CD8-positive, alpha-beta memory T cell (primary cell): Measurements from ENCODE around the gene TNKS1BP1. TPM values are rescaled to one million over a fixed set of nuclear protein-coding genes. Genes with fewer than 3 reads are reported as not detected.

Experiments used
- CTCF ChIA-PET: fragments of 350-600 bp; sonication (Branson Sonifier 250); formaldehyde crosslinking; loops from one replicate; lab custom pipeline; 2021; ENCODE audit warnings: antibody characterized with exemption; lab: Charles Lee
- POLR2A ChIA-PET: fragments of 350-600 bp; sonication (Branson Sonifier 250); formaldehyde crosslinking; loops from one replicate; lab custom pipeline; 2021; ENCODE audit warnings: antibody characterized with exemption; lab: Charles Lee
- DNase-seq, 5 donors: peaks; one replicate each; pipeline versions ENCODE4 v3.0.0 to v3.0.0-alpha.2; 2020 to 2022; ENCODE audit warnings: mixed read lengths in 1 of 5
- H3K27ac ChIP-seq: one replicate; pipeline ENCODE4 v1.7.0; 2013; ENCODE audit warnings: low read depth, mild to moderate bottlenecking, low read length, moderate library complexity
- H3K27me3 ChIP-seq: 2 replicates; pipeline ENCODE4 v1.7.0; 2013; ENCODE audit warnings: low read length, mild to moderate bottlenecking; ENCODE audit not compliant: insufficient read depth, poor library complexity, severe bottlenecking
- H3K36me3 ChIP-seq: 2 replicates; pipeline ENCODE4 v1.7.0; 2013; ENCODE audit warnings: mild to moderate bottlenecking, low read length, moderate library complexity; ENCODE audit not compliant: insufficient read depth
- H3K4me1 ChIP-seq: 2 replicates; pipeline ENCODE4 v1.7.0; 2013; ENCODE audit warnings: mild to moderate bottlenecking, low read length, moderate library complexity; ENCODE audit not compliant: insufficient read depth
- H3K4me3 ChIP-seq: 2 replicates; pipeline ENCODE4 v1.7.0; 2013; ENCODE audit warnings: mild to moderate bottlenecking, low read length
- H3K9me3 ChIP-seq: 2 replicates; pipeline ENCODE4 v1.7.0; 2013; ENCODE audit warnings: mild to moderate bottlenecking, low read length
- H3K27ac Mint-ChIP-seq, 8 donors: one replicate each; pipeline ENCODE4 v1.8.0; 2020 to 2021; ENCODE audit warnings: mixed read lengths in 8 of 8, mild to moderate bottlenecking in 6 of 8, inconsistent platforms in 3 of 8, moderate library complexity in 3 of 8
- H3K27me3 Mint-ChIP-seq, 2 donors: one replicate each; pipeline ENCODE4 v1.8.0; 2020 to 2021; ENCODE audit warnings: mixed read lengths in 2 of 2, mild to moderate bottlenecking in 1 of 2, moderate library complexity in 1 of 2
- H3K36me3 Mint-ChIP-seq, 3 donors: one replicate each; pipeline ENCODE4 v1.8.0; 2020 to 2021; ENCODE audit warnings: mixed read lengths in 3 of 3, inconsistent platforms in 1 of 3, mild to moderate bottlenecking in 1 of 3
- H3K4me1 Mint-ChIP-seq, 3 donors: one replicate each; pipeline ENCODE4 v1.8.0; 2020 to 2021; ENCODE audit warnings: mixed read lengths in 3 of 3, inconsistent platforms in 1 of 3, mild to moderate bottlenecking in 1 of 3
- H3K4me3 Mint-ChIP-seq, 7 donors: one replicate each; pipeline ENCODE4 v1.8.0; 2020 to 2021; ENCODE audit warnings: mixed read lengths in 7 of 7, mild to moderate bottlenecking in 6 of 7, moderate library complexity in 4 of 7, inconsistent platforms in 2 of 7
- H3K9me3 Mint-ChIP-seq, 5 donors: one replicate each; pipeline ENCODE4 v1.8.0; 2020 to 2022; ENCODE audit warnings: mixed read lengths in 5 of 5, mild to moderate bottlenecking in 3 of 5, moderate library complexity in 2 of 5, inconsistent platforms in 1 of 5
- polyA plus RNA-seq: library from polyadenylated mRNA; unstranded; fragments of 300-500 nt; fragmentation: Illumina TruSeq; gene quantifications from one replicate; pipeline ENCODE4 v1.2.3, GENCODE V29; 2021
- total RNA-seq, 2 experiments: library from RNA; stranded (reverse); gene quantifications; one replicate each; pipeline ENCODE4 v1.2.3, GENCODE V29; 2021

Gene TNKS1BP1
- total and polyA plus RNA-seq, 3 experiments from 2014 or later: 3.0 to 9.6 (median 8.7) TPM

DNA sequence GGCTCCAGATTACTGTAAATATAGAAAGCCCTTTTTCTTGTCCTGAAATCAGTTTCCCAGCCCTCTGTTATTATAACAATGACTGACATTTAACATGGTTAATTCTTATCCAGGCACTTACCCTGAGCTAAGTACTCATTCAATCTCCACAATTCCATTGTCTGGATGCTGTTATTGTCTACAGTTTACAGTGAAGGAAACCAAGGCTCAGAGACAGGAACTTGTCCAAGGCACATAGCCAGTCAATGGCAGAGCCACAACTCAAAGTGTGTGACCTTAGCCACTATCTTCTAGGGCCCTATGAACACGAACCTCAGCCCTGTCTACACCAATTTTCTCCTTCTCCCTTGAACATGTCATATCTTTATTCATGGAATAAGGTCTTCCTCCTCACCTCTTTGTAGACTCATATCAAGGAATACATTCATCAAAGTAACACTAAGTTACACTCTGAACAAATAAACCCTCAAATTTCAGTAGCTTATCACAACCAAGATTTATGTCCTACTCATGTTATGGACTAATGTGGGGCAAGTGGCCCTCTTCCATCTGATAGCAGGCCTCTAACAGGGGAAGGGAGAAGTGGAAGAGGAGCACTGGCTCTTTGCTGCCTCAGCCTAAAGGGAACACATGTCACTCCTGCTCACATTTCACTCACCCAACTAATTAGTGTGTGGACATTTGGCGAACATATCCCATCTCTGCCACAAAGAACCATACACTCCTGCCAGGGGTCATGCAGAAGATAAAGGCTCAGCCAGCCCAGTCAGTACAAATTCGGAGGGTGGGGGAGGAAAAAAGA is 48.4 kb downstream of the TNKS1BP1 start:
- H3K4me3 ChIP-seq: no peak overlapping the region
- H3K4me1 Mint-ChIP-seq: peaks cover 4% of the 10 kb centered on the region in 3 donors
- no peak overlapping the region for H3K27ac Mint-ChIP-seq
- ChIA-PET CTCF (no interaction called here), POLR2A (no interaction called here)
- no peak overlapping the region for H3K4me3 Mint-ChIP-seq
- no peak overlapping the region for H3K27ac ChIP-seq
- H3K4me1 ChIP-seq: no peaks in the 10 kb centered on the region
- no peak for DNase-seq
- H3K27me3 ChIP-seq: no peaks in the 10 kb centered on the region
- H3K36me3 Mint-ChIP-seq: peaks cover 0 to 4% (median 0%) of the 10 kb centered on the region in 3 donors
- H3K9me3 ChIP-seq: no peaks in the 10 kb centered on the region
- H3K36me3 ChIP-seq: no peaks in the 10 kb centered on the region
- H3K27me3 Mint-ChIP-seq: peaks cover 12 to 47% of the 10 kb centered on the region in 2 donors
- peaks cover 3 to 11% (median 7%) of the 10 kb centered on the region in 5 donors for H3K9me3 Mint-ChIP-seq

DNA sequence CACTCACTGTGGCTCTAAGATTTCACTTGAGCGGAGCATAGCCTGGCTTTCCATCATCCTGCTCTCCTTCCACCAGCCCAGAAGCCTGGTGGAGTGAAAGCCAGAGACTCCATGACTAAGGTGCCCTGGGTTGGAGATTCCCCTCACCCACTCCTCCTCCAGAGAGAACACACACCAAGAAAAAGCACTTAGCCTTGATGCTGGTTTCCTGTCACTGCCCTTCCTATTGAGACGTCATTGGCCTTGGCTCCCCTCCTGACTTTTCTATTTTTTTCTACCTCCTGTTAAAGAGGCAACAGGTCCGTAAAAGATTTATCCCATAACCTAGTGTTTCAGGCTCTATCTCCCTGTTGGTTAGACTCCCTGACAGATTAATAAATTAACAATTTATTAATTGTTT is 49.2 kb downstream of the TNKS1BP1 start:
- DNase-seq: no peak
- POLR2A ChIA-PET: interaction anchor here (0.7 kb wide), 1 partner anchor 49 kb away, joined by 3 read pairs; the partner anchor contains the start of gene TNKS1BP1
- Mint-ChIP-seq H3K4me1 (peaks cover 4% of the 10 kb centered on the region in 3 donors), H3K27me3 (peaks cover 15 to 51% of the 10 kb centered on the region in 2 donors), H3K36me3 (peaks cover 0 to 4% (median 0%) of the 10 kb centered on the region in 3 donors), H3K4me3 (no peak overlapping the region), H3K27ac (no peak overlapping the region), H3K9me3 (peaks cover 3 to 11% (median 7%) of the 10 kb centered on the region in 5 donors)
- no peak overlapping the region for H3K4me3 ChIP-seq
- H3K36me3 ChIP-seq: no peaks in the 10 kb centered on the region
- no peaks in the 10 kb centered on the region for H3K4me1 ChIP-seq
- CTCF ChIA-PET: no interaction called here
- no peaks in the 10 kb centered on the region for H3K27me3 ChIP-seq
- H3K9me3 ChIP-seq: no peaks in the 10 kb centered on the region
- H3K27ac ChIP-seq: no peak overlapping the region

DNA sequence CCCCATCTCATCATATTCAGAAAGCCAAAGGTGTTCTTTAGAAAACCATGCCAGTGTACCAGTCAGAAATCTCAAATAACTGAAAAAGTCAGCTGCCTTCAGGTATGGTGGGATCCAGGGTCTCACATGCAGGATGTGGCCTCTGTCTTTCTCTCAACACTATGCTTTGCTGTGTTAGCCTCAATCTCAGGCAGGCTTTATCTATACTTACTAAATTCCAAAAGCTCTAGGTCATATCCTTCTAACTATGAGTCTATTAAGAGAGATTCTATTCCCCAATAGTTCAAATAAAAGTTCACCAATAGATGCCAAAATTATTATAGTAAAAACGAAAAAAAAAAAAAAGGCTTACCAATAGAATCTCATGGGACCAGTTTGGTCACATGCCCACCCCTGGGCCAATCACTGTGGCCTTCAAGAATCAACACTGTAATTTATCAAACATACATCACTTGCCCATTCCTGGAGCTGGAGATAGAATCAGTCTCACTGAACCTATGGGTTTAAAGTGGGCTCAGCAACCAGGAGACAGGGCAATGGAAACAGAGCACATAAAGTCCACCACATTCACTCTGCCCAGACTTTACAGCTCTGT is 49.8 kb downstream of the TNKS1BP1 start:
- no peaks in the 10 kb centered on the region for H3K27me3 ChIP-seq
- H3K27ac ChIP-seq: no peak overlapping the region
- POLR2A ChIA-PET: interaction anchor here (0.7 kb wide), 1 partner anchor 50 kb away, joined by 3 read pairs; the partner anchor contains the start of gene TNKS1BP1
- peaks cover 0 to 4% (median 0%) of the 10 kb centered on the region in 3 donors for H3K36me3 Mint-ChIP-seq
- H3K4me1 Mint-ChIP-seq: peaks cover 4% of the 10 kb centered on the region in 3 donors
- H3K4me3 Mint-ChIP-seq: no peak overlapping the region
- peaks cover 15 to 54% of the 10 kb centered on the region in 2 donors for H3K27me3 Mint-ChIP-seq
- DNase-seq: no peak
- H3K27ac Mint-ChIP-seq: no peak overlapping the region
- H3K9me3 Mint-ChIP-seq: peaks cover 3 to 11% (median 7%) of the 10 kb centered on the region in 5 donors
- H3K4me3 ChIP-seq: no peak overlapping the region
- no peaks in the 10 kb centered on the region for H3K36me3 ChIP-seq
- H3K4me1 ChIP-seq: no peaks in the 10 kb centered on the region
- CTCF ChIA-PET: no interaction called here
- H3K9me3 ChIP-seq: no peaks in the 10 kb centered on the region

DNA sequence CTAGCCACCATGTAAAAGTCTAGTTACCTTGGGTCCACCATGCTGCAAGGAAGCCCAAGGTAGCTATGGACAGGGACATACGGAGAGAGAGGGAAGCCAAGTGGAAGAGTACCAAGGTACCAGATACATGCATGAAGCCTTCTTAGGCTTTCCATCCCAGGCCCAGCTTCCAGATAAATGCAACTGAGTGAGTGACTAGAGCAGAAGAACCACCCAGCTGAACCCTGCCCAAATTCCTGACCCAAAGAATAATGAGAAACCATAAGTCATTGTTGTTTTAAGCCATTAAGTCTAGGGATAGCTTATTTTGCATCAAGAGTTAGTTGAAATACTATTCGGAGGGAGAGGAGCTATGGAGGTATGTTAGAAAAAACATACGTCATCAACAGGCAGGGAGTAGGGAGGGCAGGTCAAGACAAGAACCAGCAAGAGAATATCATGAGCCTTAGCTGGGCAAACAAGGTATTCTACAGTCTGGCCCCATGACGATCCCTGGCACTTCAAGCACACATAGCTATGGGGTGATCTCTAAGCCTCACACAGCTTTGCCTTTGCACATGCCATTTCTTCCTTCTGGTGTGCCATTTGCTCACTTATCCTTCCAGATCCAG is 51.2 kb downstream of the TNKS1BP1 start:
- Histone ChIP-seq H3K4me1 (no peaks in the 10 kb centered on the region), H3K27ac (no peak overlapping the region), H3K27me3 (no peaks in the 10 kb centered on the region), H3K36me3 (no peaks in the 10 kb centered on the region), H3K4me3 (no peak overlapping the region), H3K9me3 (no peaks in the 10 kb centered on the region)
- no peak overlapping the region for H3K4me3 Mint-ChIP-seq
- ChIA-PET POLR2A (no interaction called here), CTCF (interaction anchor here (0.9 kb wide), 1 partner anchor 24 kb away, joined by 4 read pairs; no protein-coding TSS in a partner anchor)
- H3K36me3 Mint-ChIP-seq: peaks cover 0 to 4% (median 0%) of the 10 kb centered on the region in 3 donors
- peaks cover 18 to 43% of the 10 kb centered on the region in 2 donors for H3K27me3 Mint-ChIP-seq
- no peak overlapping the region for H3K27ac Mint-ChIP-seq
- DNase-seq: no peak
- H3K9me3 Mint-ChIP-seq: peaks cover 6 to 11% (median 7%) of the 10 kb centered on the region in 5 donors
- peaks cover 4% of the 10 kb centered on the region in 3 donors for H3K4me1 Mint-ChIP-seq

DNA sequence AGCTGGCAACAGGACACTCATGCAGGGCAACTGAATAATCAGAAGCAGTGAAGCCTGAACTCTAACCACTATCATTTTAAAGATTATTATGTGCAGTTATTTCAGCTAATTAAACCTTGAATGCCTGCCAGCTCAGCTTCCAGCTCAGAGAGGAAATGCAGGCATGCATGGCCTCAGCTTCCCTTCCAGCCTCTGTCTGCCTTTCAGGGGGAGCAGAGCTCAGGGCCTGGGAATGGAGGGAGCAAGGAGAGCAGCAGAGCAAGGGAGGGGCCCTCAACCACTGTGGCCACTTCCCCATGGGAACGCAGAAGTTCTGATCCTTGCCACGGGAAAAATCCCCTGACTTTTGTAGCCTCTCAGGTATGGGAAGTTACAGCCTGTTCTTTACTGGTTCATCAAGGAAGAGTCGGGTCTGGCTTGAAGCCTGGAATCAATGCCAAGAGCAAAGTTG is 55.2 kb downstream of the TNKS1BP1 start:
- no peaks in the 10 kb centered on the region for H3K36me3 ChIP-seq
- Mint-ChIP-seq H3K4me3 (no peak overlapping the region), H3K9me3 (peaks cover 7 to 15% (median 11%) of the 10 kb centered on the region in 5 donors), H3K4me1 (no peaks in the 10 kb centered on the region), H3K27ac (no peak overlapping the region), H3K36me3 (peaks cover 0 to 4% (median 0%) of the 10 kb centered on the region in 3 donors), H3K27me3 (peaks cover 25 to 33% of the 10 kb centered on the region in 2 donors)
- POLR2A ChIA-PET: no interaction called here
- no peaks in the 10 kb centered on the region for H3K9me3 ChIP-seq
- H3K4me1 ChIP-seq: no peaks in the 10 kb centered on the region
- no peaks in the 10 kb centered on the region for H3K27me3 ChIP-seq
- no peak overlapping the region for H3K27ac ChIP-seq
- CTCF ChIA-PET: no interaction called here
- no peak overlapping the region for H3K4me3 ChIP-seq
- no peak for DNase-seq

DNA sequence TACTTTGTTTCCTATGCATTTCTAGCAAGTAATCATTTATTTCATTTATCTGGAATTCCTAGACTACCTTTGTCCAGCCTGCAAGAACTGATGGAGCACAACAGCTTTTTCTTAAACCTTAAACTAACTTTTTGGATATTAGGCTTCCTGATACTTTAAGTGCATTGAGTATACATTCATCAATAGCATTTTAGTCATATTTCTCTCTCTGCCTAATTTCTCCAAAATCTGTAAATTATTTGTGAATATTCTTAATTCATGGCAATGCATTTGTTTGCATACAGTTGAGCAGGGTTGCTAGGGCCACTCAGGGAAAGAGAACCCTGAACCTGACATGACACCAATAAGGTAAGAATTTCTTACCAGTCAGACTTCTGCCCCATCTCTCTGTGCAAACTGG is 58.6 kb downstream of the TNKS1BP1 start:
- ChIA-PET POLR2A (no interaction called here), CTCF (no interaction called here)
- H3K27me3 Mint-ChIP-seq: peaks cover 25 to 34% of the 10 kb centered on the region in 2 donors

DNA sequence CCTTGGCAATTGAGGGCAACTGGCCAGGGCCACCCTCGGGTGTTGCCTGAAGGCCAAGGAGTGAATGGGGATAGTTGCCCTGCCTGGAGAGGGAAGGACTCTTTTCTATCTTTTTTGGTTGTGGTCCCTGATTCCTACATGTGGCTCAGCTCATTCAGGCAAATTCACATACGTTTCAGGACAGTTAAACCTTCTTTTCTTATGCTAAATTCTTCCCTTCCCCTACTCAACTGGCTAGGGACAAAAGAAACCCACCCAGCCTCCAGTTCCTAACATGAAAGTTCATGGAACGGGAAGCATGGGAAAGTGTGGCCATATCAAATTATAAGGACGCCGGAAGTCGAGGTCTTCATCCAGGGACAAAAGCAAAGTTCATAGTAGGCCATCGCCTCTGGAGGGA is 61.4 kb downstream of the TNKS1BP1 start:
- ChIA-PET POLR2A (no interaction called here), CTCF (no interaction called here)
- H3K36me3 Mint-ChIP-seq: no peaks in the 10 kb centered on the region
- H3K27me3 Mint-ChIP-seq: peaks cover 17 to 31% of the 10 kb centered on the region in 2 donors
- Histone ChIP-seq H3K9me3 (no peaks in the 10 kb centered on the region), H3K4me1 (no peaks in the 10 kb centered on the region), H3K27ac (no peak overlapping the region), H3K36me3 (no peaks in the 10 kb centered on the region), H3K27me3 (no peaks in the 10 kb centered on the region), H3K4me3 (no peak overlapping the region)
- no peak overlapping the region for H3K27ac Mint-ChIP-seq
- DNase-seq: no peak
- H3K4me3 Mint-ChIP-seq: no peak overlapping the region
- H3K4me1 Mint-ChIP-seq: no peaks in the 10 kb centered on the region
- H3K9me3 Mint-ChIP-seq: peaks cover 2 to 6% (median 4%) of the 10 kb centered on the region in 5 donors

More for the DNA sequence above, 58.6 kb downstream of the TNKS1BP1 start:
- no peak overlapping the region for H3K27ac Mint-ChIP-seq
- Histone ChIP-seq H3K36me3 (no peaks in the 10 kb centered on the region), H3K27ac (no peak overlapping the region), H3K4me3 (no peak overlapping the region), H3K27me3 (no peaks in the 10 kb centered on the region), H3K4me1 (no peaks in the 10 kb centered on the region), H3K9me3 (no peaks in the 10 kb centered on the region)
- H3K4me1 Mint-ChIP-seq: no peaks in the 10 kb centered on the region
- no peaks in the 10 kb centered on the region for H3K36me3 Mint-ChIP-seq
- H3K4me3 Mint-ChIP-seq: no peak overlapping the region
- DNase-seq: no peak
- H3K9me3 Mint-ChIP-seq: peaks cover 2 to 9% (median 4%) of the 10 kb centered on the region in 5 donors
